Esophagus (tissue), 2 donors: ENCODE measurements around the gene SH2D4B. TPM values are rescaled to one million over a fixed set of nuclear protein-coding genes. Genes with fewer than 3 reads are reported as not detected.

Experiments used
- H3K27ac ChIP-seq, 2 donors: one replicate each; pipeline ENCODE4 v1.5.1; 2013; ENCODE audit warnings: low read depth in 2 of 2, mild to moderate bottlenecking in 2 of 2, inconsistent platforms in 1 of 2, low read length in 1 of 2, moderate library complexity in 1 of 2
- H3K27me3 ChIP-seq, 2 donors: one replicate each; pipeline ENCODE4 v1.6.1; 2013; ENCODE audit warnings: low read length in 2 of 2, control low read depth in 1 of 2, mild to moderate bottlenecking in 1 of 2; ENCODE audit not compliant: insufficient read depth in 2 of 2, control insufficient read depth in 1 of 2
- H3K36me3 ChIP-seq, 2 donors: one replicate each; pipeline ENCODE4 v1.6.1; 2013; ENCODE audit warnings: low read length in 1 of 2; ENCODE audit not compliant: control insufficient read depth in 2 of 2, insufficient read depth in 2 of 2
- H3K4me1 ChIP-seq, 2 donors: one replicate each; pipeline ENCODE4 v1.6.1; 2013; ENCODE audit warnings: low read length in 1 of 2; ENCODE audit not compliant: control insufficient read depth in 2 of 2, insufficient read depth in 2 of 2
- H3K4me3 ChIP-seq, 2 donors: one replicate each; pipeline ENCODE4 v1.5.1; 2013; ENCODE audit warnings: low read length in 2 of 2, mild to moderate bottlenecking in 2 of 2, low read depth in 1 of 2, moderate library complexity in 1 of 2
- H3K9me3 ChIP-seq, 2 donors: one replicate each; pipeline ENCODE4 v1.6.1; 2013; ENCODE audit warnings: mild to moderate bottlenecking in 2 of 2, low read depth in 1 of 2, low read length in 1 of 2, moderate library complexity in 1 of 2; ENCODE audit not compliant: control insufficient read depth in 2 of 2, insufficient read depth in 1 of 2
- WGBS, 2 donors: extraction: QIAGEN DNeasy Blood & Tissue Kit; methylation state at CpG; one replicate each; pipeline ENCODE4 v1.1.7; 2013; 5-methylcytosine and 5-hydroxymethylcytosine counted together
- polyA plus RNA-seq, 2 donors: library from polyadenylated mRNA; stranded (reverse); fragments of 200-250 nt; gene quantifications; one replicate each; pipeline ENCODE4 v1.2.3, GENCODE V29; 2013
- donor health status: healthy with polysubstance abuse.
- donor health status: Bipolar disorder and iron deficiency.

Gene SH2D4B
- polyA plus RNA-seq, 2 donors: 0.02 TPM; not detected in 1

DNA sequence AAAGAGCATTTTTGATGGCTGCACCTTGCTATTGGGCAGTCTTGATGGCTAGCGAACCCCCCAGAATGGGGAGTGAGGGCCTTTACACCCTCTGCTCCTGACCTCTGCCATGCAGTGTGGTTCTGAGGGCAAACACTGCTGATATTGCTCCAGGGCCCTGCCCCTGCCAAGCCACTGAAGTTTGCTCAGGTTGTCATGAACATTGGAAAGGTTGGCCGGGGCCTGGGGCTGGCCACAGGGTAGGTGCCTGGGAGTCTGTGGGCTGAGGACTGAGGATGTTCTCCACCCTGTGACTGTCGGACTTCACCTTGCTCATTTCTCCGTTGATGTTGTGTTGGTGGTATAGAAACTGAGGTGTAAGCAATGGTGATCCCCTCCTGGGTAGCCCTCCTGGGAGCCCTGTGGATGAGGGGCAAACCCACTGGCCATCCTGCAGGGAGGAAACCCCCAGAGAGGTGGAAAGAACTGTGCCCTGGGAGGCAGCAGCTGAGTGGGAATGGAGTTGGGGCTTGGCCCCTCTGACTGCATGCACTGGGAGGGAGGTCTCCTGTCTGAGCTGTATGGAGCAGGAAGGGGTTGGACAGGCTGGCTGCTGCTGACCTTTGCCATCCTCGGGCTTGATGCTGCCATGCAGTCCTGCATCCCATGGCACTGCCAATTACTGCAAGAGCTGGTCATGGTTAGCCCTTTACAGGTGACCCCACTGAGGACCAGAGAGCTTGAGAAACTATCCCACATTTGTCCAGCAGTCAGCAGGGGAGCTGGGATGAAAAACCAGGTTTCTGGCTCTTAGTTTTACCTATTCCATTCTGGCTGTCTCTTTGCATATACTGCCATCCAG lies 77.1 kb downstream of the SH2D4B start:
- Histone ChIP-seq H3K4me1 (peaks cover 0 to 3% of the 10 kb centered on the region in 2 donors), H3K27me3 (no peaks in the 10 kb centered on the region), H3K36me3 (no peaks in the 10 kb centered on the region), H3K9me3 (no peaks in the 10 kb centered on the region), H3K27ac (no peak overlapping the region), H3K4me3 (no peak overlapping the region)
- 90 to 91% methylated on average over 5 of the region's 5 CpGs for WGBS, 2 donors

DNA sequence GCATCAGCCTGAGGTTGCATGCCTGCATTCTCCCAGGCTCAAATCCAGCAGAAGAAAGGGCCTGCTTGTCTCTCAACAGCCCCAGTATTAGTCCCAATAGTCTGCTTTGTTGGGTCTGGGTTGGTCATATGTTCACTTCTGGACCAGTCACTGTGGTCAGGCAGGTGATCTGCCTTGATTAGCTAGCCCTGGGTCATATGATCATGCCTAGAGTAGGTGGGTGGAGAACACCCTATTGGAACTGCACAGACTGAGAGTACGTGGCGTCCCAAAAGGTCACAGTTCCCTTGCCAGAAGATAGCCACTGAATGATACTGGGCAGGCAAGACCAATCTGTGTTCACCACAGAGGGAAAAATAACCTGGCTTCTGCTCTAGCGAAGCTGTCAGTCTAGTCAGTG lies 80.1 kb downstream of the SH2D4B start:
- Histone ChIP-seq H3K4me3 (no peak overlapping the region), H3K9me3 (no peaks in the 10 kb centered on the region), H3K4me1 (no peaks in the 10 kb centered on the region), H3K27me3 (no peaks in the 10 kb centered on the region), H3K27ac (no peak overlapping the region), H3K36me3 (no peaks in the 10 kb centered on the region)
- 84 to 91% methylated on average over 3 of the region's 3 CpGs for WGBS, 2 donors

DNA sequence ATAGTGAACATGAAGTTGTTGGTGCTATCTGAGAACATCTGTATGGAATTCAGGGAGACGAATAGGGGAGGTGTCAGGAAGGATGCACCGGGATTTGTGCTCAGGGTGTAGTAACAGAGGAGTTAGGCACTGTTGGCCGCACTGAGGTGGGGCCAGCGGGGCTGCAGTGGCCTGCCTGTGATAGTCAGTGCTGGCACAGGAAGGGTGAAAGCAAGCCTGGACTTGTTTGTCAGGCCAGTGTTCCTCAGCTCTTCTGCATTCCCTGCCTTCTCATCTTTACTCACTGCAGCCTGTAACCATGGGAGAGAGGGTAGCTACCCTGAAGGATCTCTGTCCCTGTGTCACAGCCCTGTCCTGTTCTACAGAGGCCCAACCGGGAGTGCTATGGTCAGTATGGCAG lies 81.3 kb downstream of the SH2D4B start:
- H3K36me3 ChIP-seq: no peaks in the 10 kb centered on the region
- no peaks in the 10 kb centered on the region for H3K9me3 ChIP-seq
- no peaks in the 10 kb centered on the region for H3K27me3 ChIP-seq
- H3K4me3 ChIP-seq: no peak overlapping the region
- H3K4me1 ChIP-seq: no peaks in the 10 kb centered on the region
- WGBS, 2 donors: 78 to 79% methylated on average over 5 of the region's 5 CpGs
- no peak overlapping the region for H3K27ac ChIP-seq

DNA sequence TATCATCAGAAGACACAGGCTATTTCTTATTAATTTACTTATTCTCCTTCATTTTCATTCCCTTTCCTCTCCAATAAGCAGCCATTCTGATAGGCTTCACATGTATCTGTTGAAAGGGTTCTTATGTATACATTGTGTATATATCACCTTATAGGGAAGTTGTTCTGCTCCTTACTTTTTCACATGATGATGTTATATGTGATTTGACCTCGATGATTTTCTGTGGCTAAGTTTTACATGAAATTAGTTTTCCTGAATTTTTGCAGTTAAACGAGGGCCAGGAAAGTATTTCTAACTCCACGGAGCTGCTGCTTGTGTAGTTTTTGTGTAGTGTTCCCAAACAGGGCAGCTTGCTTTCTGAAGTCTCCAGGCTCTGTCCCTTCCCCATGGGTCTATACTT lies 84.5 kb downstream of the SH2D4B start:
- H3K27ac ChIP-seq: no peak overlapping the region
- H3K9me3 ChIP-seq: peaks cover 0 to 3% of the 10 kb centered on the region in 2 donors
- H3K4me3 ChIP-seq: no peak overlapping the region
- H3K27me3 ChIP-seq: no peaks in the 10 kb centered on the region
- WGBS, 2 donors: 81% methylated on average over 3 of the region's 3 CpGs
- no peaks in the 10 kb centered on the region for H3K36me3 ChIP-seq
- no peaks in the 10 kb centered on the region for H3K4me1 ChIP-seq

DNA sequence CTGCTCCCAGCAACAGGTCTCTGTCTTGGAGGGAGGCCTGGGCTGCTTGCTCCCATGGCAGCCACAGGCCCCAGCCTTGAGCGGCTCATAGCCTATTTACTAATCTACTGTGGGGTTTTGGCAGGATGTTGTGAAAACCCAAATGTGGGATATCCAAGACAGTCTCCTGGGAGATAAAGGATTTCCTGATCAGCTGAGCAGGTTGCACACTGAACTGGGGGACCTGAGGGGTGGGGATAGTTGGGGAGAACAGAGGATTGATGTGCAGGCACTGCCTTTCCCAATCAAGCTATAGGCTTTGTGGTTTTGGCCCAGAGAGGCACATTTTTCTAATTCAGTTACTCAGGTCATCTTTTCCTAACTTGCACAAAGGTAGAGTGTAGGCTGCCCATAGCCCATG lies 92.6 kb downstream of the SH2D4B start:
- Histone ChIP-seq H3K9me3 (peaks cover 0 to 3% of the 10 kb centered on the region in 2 donors), H3K36me3 (no peaks in the 10 kb centered on the region), H3K4me3 (no peak overlapping the region), H3K27ac (no peak overlapping the region), H3K27me3 (no peaks in the 10 kb centered on the region), H3K4me1 (no peaks in the 10 kb centered on the region)
- WGBS, 2 donors: 79 to 83% methylated on average over 1 of the region's 1 CpG

DNA sequence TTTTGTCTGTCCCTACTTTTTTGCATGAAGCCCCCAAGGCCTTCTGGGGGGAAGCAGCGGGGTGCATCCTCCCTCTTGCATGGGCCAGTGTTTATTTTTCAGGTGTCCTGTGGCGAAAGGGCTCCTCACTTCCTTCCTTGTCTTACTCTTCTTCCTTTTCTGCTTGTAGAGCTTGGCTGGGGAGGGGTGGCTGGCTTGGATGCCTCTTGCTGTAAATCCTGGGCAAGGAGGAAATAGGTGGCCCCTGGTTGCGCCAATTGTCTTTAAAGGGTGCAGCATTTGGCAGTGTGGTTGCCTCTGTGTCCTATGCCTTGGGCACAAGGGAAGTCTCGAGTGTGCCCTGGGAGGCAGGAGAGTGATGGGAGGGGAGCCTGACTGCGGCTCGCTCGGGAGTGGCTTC lies 95.0 kb downstream of the SH2D4B start:
- Histone ChIP-seq H3K27ac (no peak overlapping the region), H3K4me1 (no peaks in the 10 kb centered on the region), H3K36me3 (no peaks in the 10 kb centered on the region), H3K27me3 (no peaks in the 10 kb centered on the region), H3K9me3 (no peaks in the 10 kb centered on the region), H3K4me3 (no peak overlapping the region)
- WGBS, 2 donors: 84 to 88% methylated on average over 7 of the region's 7 CpGs

DNA sequence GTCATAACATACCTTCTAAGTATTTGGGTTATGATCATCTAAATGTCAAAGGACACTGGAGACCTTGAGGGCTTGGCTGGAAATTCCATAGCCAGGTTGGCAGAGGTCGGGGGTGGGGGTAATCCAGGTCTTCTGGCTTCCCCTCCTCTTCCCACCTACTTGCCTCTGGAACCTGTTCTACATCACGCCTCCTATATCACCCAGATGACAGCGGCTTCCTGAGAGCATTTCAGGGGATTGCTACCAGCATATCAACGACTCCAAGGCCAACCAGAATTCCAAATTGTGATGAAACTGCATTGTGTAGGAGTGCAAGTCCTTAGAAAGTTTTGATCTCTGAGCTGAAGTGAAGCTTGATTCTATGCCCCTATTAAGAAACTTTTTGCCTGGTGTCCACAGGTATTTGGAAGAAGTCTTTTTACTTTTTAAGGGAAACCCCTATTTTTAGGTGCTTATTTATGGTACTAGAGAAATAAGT lies 95.7 kb downstream of the SH2D4B start:
- no peaks in the 10 kb centered on the region for H3K27me3 ChIP-seq

DNA sequence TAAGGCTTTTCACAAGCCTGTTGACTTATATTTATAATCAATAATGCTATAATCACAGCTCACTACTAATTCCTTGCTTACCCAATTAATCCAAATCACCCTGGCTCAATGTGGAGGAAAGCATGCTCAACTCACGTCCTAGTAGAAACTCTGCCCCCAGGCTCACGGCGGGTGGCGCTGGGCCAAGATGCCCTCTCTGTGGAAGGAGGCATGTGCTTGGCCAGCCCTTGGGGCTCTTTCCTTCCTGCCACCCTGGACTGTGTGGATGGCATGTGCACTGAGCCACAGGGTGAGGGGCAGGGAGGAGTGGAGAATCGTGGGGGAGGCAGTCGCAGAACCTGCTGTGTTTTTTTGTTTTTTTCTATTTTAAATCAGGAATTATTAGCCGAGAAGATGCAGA lies 96.2 kb downstream of the SH2D4B start:
- Histone ChIP-seq H3K27me3 (no peaks in the 10 kb centered on the region), H3K4me1 (no peaks in the 10 kb centered on the region), H3K27ac (no peak overlapping the region), H3K9me3 (no peaks in the 10 kb centered on the region), H3K4me3 (no peak overlapping the region), H3K36me3 (no peaks in the 10 kb centered on the region)
- 75 to 82% methylated on average over 7 of the region's 7 CpGs for WGBS, 2 donors

More for the DNA sequence above, 95.7 kb downstream of the SH2D4B start:
- H3K27ac ChIP-seq: no peak overlapping the region
- H3K9me3 ChIP-seq: no peaks in the 10 kb centered on the region
- no peaks in the 10 kb centered on the region for H3K4me1 ChIP-seq
- WGBS, 2 donors: 63 to 70% methylated on average over 4 of the region's 4 CpGs
- no peak overlapping the region for H3K4me3 ChIP-seq
- no peaks in the 10 kb centered on the region for H3K36me3 ChIP-seq

DNA sequence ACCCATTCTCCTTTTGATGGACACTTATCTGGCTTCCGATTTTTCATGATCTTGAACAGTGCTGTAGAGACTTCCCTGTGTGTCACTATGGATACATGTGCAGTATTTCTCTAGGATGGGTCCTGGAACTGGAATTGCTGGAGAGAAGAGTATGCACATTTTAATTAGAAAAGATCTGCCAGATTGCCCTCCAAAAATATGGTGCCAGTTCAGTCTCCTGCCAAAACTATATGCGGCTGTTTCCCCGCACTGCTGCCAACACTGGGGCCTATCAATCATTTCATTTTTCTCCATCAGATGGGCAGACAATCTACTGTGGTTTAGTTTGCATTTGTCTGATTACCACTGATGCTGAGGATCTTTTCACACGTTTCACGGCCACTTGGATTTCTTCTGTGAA lies 105.0 kb downstream of the SH2D4B start:
- 56 to 70% methylated on average over 5 of the region's 5 CpGs for WGBS, 2 donors
- H3K4me3 ChIP-seq: no peak overlapping the region

DNA sequence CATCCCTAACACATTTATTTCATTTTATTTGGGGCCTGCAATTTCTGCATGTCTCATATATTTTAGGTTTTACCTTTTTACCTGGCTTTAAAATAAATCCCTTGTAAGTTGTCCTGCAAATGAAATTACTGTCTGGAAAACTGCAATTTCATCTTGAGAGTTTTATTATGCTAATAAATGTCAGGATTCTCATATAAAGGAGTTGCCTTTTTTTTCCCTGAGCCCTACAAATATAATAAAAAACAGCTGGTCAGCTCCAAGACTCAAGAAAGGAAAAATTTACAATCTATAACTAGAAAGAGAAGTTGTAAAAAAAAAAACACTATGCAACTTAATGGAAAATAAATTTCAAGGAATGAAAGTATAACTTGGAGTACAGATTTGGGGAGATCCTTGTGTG lies 108.7 kb downstream of the SH2D4B start:
- no peaks in the 10 kb centered on the region for H3K9me3 ChIP-seq
- H3K4me3 ChIP-seq: no peak overlapping the region
- no peaks in the 10 kb centered on the region for H3K27me3 ChIP-seq
- no peak overlapping the region for H3K27ac ChIP-seq
- no peaks in the 10 kb centered on the region for H3K4me1 ChIP-seq
- no peaks in the 10 kb centered on the region for H3K36me3 ChIP-seq

More for the DNA sequence above, 105.0 kb downstream of the SH2D4B start:
- H3K9me3 ChIP-seq: no peaks in the 10 kb centered on the region
- no peaks in the 10 kb centered on the region for H3K36me3 ChIP-seq
- no peaks in the 10 kb centered on the region for H3K4me1 ChIP-seq
- no peak overlapping the region for H3K27ac ChIP-seq
- H3K27me3 ChIP-seq: no peaks in the 10 kb centered on the region
